ENCODE results near the gene SPINK1. TPM values are rescaled to one million over a fixed set of nuclear protein-coding genes. Genes with fewer than 3 reads are reported as not detected.

Gene SPINK1
- total and polyA plus RNA-seq, 9 of the 15 experiments (the other 6 are each of a cell fraction or from before 2014, with no cell fraction given), result 0.45 to 2.2 (median 0.65) TPM; not detected in 1

DNA sequence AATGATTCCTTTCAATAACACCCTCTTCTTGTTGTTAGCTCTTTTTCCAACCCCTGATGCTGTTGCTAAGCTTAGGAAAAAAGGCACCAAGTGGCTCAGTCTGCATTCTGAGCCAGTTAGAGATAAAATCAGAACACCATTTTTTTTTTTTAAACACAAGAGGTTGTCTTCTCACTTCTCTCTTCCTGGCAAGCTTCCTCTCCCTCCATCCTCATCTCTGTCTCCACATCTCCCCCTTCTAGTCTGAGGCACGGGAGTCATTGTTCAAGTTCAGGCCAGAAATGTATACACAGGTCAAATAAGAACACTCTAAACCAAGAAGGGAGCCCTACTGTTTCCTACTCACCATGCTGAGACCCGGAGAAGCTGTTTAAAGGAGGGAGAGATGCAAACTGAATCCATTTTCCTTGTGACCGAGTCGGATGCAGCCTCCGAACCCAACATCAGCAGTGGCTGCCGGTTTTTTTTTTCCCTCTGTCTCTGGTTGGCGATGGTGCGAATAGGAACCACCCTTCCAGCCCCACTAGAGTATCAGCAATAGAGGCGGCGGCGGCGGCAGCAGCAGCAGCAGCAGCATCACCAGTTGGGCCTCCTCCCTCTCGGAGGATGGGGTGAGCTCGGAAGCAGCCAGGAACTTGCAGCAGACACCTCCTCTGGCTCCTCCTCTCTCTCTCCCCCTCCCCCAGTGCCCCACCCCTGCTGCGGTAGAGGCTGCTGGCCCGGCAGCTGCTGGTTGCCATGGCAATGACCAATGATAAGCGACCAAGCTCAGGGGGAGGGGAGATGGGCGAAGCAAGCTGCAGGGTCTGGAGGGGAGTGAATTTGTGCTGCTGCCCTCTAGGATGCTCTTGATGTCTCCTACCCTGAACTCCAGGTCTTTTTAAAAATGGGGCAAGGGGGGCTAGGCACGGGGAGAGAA lies 49.1 kb downstream of the SPINK1 start, which contains the start of gene JAKMIP2:
JAKMIP2 (minus strand) TSS at position 619 of the 919 bp plus-strand sequence. CDS start 110,922 bp downstream, outside the sequence.
- ATAC-seq (no peak), DNase-seq (ENCODE audit: extremely low read depth in 1 of 4, low spot score in 3 of 4) (peak; percentile 9 to 33 (median 16)), FAIRE-seq (no peak)
- H3K9me1 ChIP-seq (ENCODE audit: control insufficient read depth, insufficient read depth, low read length), result no peaks in the 10 kb centered on the region
- 0% methylated on average over 11 of the region's 19 CpGs for WGBS (ENCODE audit: insufficient coverage, low coverage, missing lambda C conversion rate)
- intact Hi-C loops (cut with micrococcal nuclease), result no loop called here
- no peak within 1 kb of the TSS for H3K4me3 ChIP-seq
- in situ Hi-C loops (cut with MboI), result no loop called here
- H3K36me3 ChIP-seq (ENCODE audit: control insufficient read depth, insufficient read depth, low read length), result no peaks in the 10 kb centered on the region
- H3K27me3 ChIP-seq (ENCODE audit: control insufficient read depth in 2 of 2, insufficient read depth in 2 of 2, low read length in 2 of 2), result no peaks in the 10 kb centered on the region
- no peak within 1 kb of the TSS for H3K9ac ChIP-seq (ENCODE audit: insufficient read depth in 1 of 2, low read depth in 2 of 2, low read length in 2 of 2)
- no peak within 1 kb of the TSS for H2AFZ ChIP-seq (ENCODE audit: low read depth, low read length)
- TF ChIP-seq, protein P1, sequence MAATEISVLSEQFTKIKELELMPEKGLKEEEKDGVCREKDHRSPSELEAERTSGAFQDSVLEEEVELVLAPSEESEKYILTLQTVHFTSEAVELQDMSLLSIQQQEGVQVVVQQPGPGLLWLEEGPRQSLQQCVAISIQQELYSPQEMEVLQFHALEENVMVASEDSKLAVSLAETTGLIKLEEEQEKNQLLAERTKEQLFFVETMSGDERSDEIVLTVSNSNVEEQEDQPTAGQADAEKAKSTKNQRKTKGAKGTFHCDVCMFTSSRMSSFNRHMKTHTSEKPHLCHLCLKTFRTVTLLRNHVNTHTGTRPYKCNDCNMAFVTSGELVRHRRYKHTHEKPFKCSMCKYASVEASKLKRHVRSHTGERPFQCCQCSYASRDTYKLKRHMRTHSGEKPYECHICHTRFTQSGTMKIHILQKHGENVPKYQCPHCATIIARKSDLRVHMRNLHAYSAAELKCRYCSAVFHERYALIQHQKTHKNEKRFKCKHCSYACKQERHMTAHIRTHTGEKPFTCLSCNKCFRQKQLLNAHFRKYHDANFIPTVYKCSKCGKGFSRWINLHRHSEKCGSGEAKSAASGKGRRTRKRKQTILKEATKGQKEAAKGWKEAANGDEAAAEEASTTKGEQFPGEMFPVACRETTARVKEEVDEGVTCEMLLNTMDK (IDR thresholded peaks at IDR 0.05; ENCODE audit: borderline replicate concordance, insufficient read depth, low read depth, low read length, poor library complexity, severe bottlenecking), result no peak
- peak; percentile 44; the same call in 1 of the 2 replicates for TF ChIP-seq ZNF444 (CRISPR knock-in tag; IDR thresholded peaks at IDR 0.05)
- TF ChIP-seq, protein P2, sequence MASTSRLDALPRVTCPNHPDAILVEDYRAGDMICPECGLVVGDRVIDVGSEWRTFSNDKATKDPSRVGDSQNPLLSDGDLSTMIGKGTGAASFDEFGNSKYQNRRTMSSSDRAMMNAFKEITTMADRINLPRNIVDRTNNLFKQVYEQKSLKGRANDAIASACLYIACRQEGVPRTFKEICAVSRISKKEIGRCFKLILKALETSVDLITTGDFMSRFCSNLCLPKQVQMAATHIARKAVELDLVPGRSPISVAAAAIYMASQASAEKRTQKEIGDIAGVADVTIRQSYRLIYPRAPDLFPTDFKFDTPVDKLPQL (IDR thresholded peaks at IDR 0.05; ENCODE audit: extremely low read depth, insufficient read length), result no peak
- peak; percentile 41; the same call in 1 of the 2 replicates for TF ChIP-seq RFX1 (IDR thresholded peaks at IDR 0.05)
- no peak for TF ChIP-seq FUS (optimal IDR thresholded peaks at IDR 0.05; ENCODE audit: low read depth, low read length)
- no peak within 1 kb of the TSS for H3K4me2 ChIP-seq (ENCODE audit: insufficient read depth, low read length)
- no peaks in the 10 kb centered on the region for H4K20me1 ChIP-seq (replicated peaks; ENCODE audit: control insufficient read depth, insufficient read depth, low read length)
- BruUV-seq (replicated peaks), result no TSS peak
- no peaks in the 10 kb centered on the region for H3K9me3 ChIP-seq (replicated peaks; ENCODE audit: control insufficient read depth, insufficient read depth, low read depth, low read length)
- H3K4me1 ChIP-seq (replicated peaks in 1 of 2; ENCODE audit: control insufficient read depth in 2 of 2, insufficient read depth in 2 of 2, low read length in 2 of 2), result no peaks in the 10 kb centered on the region
- ChIA-PET CTCF (ENCODE audit: low intra/inter-chr PET ratio) (no interaction called here), POLR2A (interaction anchor here (0.6 kb wide), 1 partner anchor 14 kb away, joined by 3 read pairs; no protein-coding TSS in a partner anchor)
- no peak within 1 kb of the TSS for H3K27ac ChIP-seq (ENCODE audit: extremely low read depth, low read depth, low read length)
- H3K79me2 ChIP-seq (ENCODE audit: control insufficient read depth, insufficient read depth, low read length), result no peaks in the 10 kb centered on the region

All from K562 (cell line).